HEK293 (cell line): Measurements from ENCODE around the gene SH3RF1.

Experiments
- CTCF ChIA-PET: fragments of 350-600 bp; formaldehyde crosslinking; extraction: SDS; loops from one replicate; lab custom pipeline; 2021; ENCODE audit warnings: antibody characterized with exemption; lab: Yijun Ruan, JAX
- POLR2A ChIA-PET: fragments of 300-600 bp; formaldehyde crosslinking; extraction: SDS; loops from one replicate; lab custom pipeline; 2020; ENCODE audit warnings: antibody characterized with exemption, inconsistent platforms; lab: Yijun Ruan, JAX
- H3K27ac ChIP-seq: fragments of 200-500 bp; sonication (Bioruptor generic); 2 replicates; pipeline ENCODE4 v1.5.1; 2014; ENCODE audit warnings: low read depth, low read length, control low read depth, inconsistent platforms; ENCODE audit errors: extremely low read depth
- H3K36me3 ChIP-seq, 2 experiments: fragments of 200-500 bp in 1 of 2; sonication (Bioruptor generic) in 1 of 2; 1 replicate in 1 of 2; 2 replicates in 1 of 2; pipeline ENCODE4 v1.5.1; 2014 to 2017; ENCODE audit warnings: inconsistent platforms in 2 of 2, low read length in 2 of 2; ENCODE audit not compliant: control insufficient read depth in 2 of 2, insufficient read depth in 1 of 2
- H3K4me1 ChIP-seq: fragments of 200-500 bp; sonication (Bioruptor generic); 2 replicates; pipeline ENCODE4 v1.5.1; 2014; ENCODE audit warnings: mild to moderate bottlenecking, low read length, inconsistent platforms; ENCODE audit not compliant: control insufficient read depth, insufficient read depth
- H3K4me3 ChIP-seq: 2 replicates; pipeline ENCODE4 v1.5.1; 2011; ENCODE audit warnings: low read depth, mild to moderate bottlenecking, control low read depth, low read length, moderate library complexity
- H3K9me3 ChIP-seq: fragments of 200-500 bp; sonication (Bioruptor generic); 2 replicates; pipeline ENCODE4 v1.5.1; 2014; ENCODE audit warnings: low read depth, low read length, inconsistent platforms; ENCODE audit not compliant: control insufficient read depth, insufficient read depth
- BCL11A ChIP-seq: fragments of 450-650 bp; formaldehyde crosslinking; IDR thresholded peaks from 2 replicates; pipeline ENCODE4 v1.5.1; 2016; ENCODE audit warnings: low read depth, missing biosample characterization, missing genetic modification characterization
- HOXC10 ChIP-seq: sonication (generic); formaldehyde crosslinking; IDR thresholded peaks from 2 replicates; pipeline ENCODE4 v1.8.1; 2023; ENCODE audit warnings: mild to moderate bottlenecking, missing genetic modification reagents
- IKZF3 ChIP-seq: fragments of 450-650 bp; IDR thresholded peaks from 2 replicates; pipeline ENCODE4 v1.5.0; 2018; ENCODE audit warnings: missing biosample characterization, mild to moderate bottlenecking, missing genetic modification characterization, moderate library complexity
- MZF1 ChIP-seq: fragments of 450-650 bp; formaldehyde crosslinking; IDR thresholded peaks from 2 replicates; pipeline ENCODE4 v1.5.1; 2017; ENCODE audit warnings: missing biosample characterization, missing genetic modification characterization, borderline replicate concordance
- SP2 ChIP-seq: fragments of 450-650 bp; formaldehyde crosslinking; IDR thresholded peaks from 2 replicates; pipeline ENCODE4 v1.5.1; 2016; ENCODE audit warnings: missing biosample characterization, missing genetic modification characterization
- TRIM28 ChIP-seq: IDR thresholded peaks from 2 replicates; pipeline ENCODE4 v1.6.1; 2011; ENCODE audit warnings: low read length, control low read depth, borderline replicate concordance
- ZIC2 ChIP-seq: fragments of 450-650 bp; formaldehyde crosslinking; IDR thresholded peaks from 2 replicates; pipeline ENCODE4 v1.5.1; 2016; ENCODE audit warnings: missing biosample characterization, missing genetic modification characterization
- ZNF132 ChIP-seq: fragments of 450-650 bp; formaldehyde crosslinking; IDR thresholded peaks from 2 replicates; pipeline ENCODE4 v1.5.1; 2017; ENCODE audit warnings: missing biosample characterization, missing genetic modification characterization, borderline replicate concordance
- ZNF133 ChIP-seq: fragments of 450-650 bp; formaldehyde crosslinking; IDR thresholded peaks from 2 replicates; pipeline ENCODE4 v1.5.1; 2016; ENCODE audit warnings: missing biosample characterization, missing genetic modification characterization
- ZNF140 ChIP-seq: fragments of 450-650 bp; formaldehyde crosslinking; IDR thresholded peaks from 2 replicates; pipeline ENCODE4 v1.5.1; 2016; ENCODE audit warnings: missing biosample characterization, missing genetic modification characterization
- ZNF16 ChIP-seq: fragments of 450-650 bp; formaldehyde crosslinking; IDR thresholded peaks from 2 replicates; pipeline ENCODE4 v1.5.1; 2016; ENCODE audit warnings: low read depth, missing biosample characterization, missing genetic modification characterization
- ZNF223 ChIP-seq: fragments of 450-650 bp; formaldehyde crosslinking; IDR thresholded peaks from 2 replicates; pipeline ENCODE4 v1.5.1; 2016; ENCODE audit warnings: missing biosample characterization, missing genetic modification characterization
- ZNF23 ChIP-seq: fragments of 450-650 bp; formaldehyde crosslinking; IDR thresholded peaks from 2 replicates; pipeline ENCODE4 v1.5.1; 2016; ENCODE audit warnings: missing biosample characterization, missing genetic modification characterization, borderline replicate concordance
- ZNF501 ChIP-seq: fragments of 450-650 bp; formaldehyde crosslinking; IDR thresholded peaks from 2 replicates; pipeline ENCODE4 v1.5.1; 2016; ENCODE audit warnings: missing biosample characterization, missing genetic modification characterization
- ZNF510 ChIP-seq: fragments of 450-650 bp; formaldehyde crosslinking; IDR thresholded peaks from 2 replicates; pipeline ENCODE4 v1.5.1; 2018; ENCODE audit warnings: mild to moderate bottlenecking, missing genetic modification characterization, missing biosample characterization; ENCODE audit not compliant: insufficient replicate concordance
- ZNF521 ChIP-seq: fragments of 450-650 bp; formaldehyde crosslinking; IDR thresholded peaks from 2 replicates; pipeline ENCODE4 v1.5.1; 2017; ENCODE audit warnings: missing biosample characterization, mild to moderate bottlenecking, missing genetic modification characterization
- ZNF530 ChIP-seq: fragments of 450-650 bp; formaldehyde crosslinking; IDR thresholded peaks from 2 replicates; pipeline ENCODE4 v1.5.1; 2016; ENCODE audit warnings: low read depth, missing biosample characterization, missing genetic modification characterization
- ZNF626 ChIP-seq: fragments of 450-650 bp; sonication (Bioruptor Pico); formaldehyde crosslinking; IDR thresholded peaks from 2 replicates; pipeline ENCODE4 v1.5.1; 2018; ENCODE audit warnings: missing biosample characterization, missing genetic modification characterization, inconsistent platforms
- ZNF658 ChIP-seq: fragments of 450-650 bp; formaldehyde crosslinking; IDR thresholded peaks from 2 replicates; pipeline ENCODE4; 2016; ENCODE audit warnings: missing biosample characterization, missing genetic modification characterization
- ZNF677 ChIP-seq: fragments of 450-650 bp; IDR thresholded peaks from 2 replicates; pipeline ENCODE4 v1.5.0; 2018; ENCODE audit warnings: missing biosample characterization, mild to moderate bottlenecking, missing genetic modification characterization, moderate library complexity
- ZXDB ChIP-seq: fragments of 450-650 bp; formaldehyde crosslinking; IDR thresholded peaks from 2 replicates; pipeline ENCODE4 v1.5.1; 2016; ENCODE audit warnings: missing biosample characterization, missing genetic modification characterization
- TF ChIP-seq, protein P1 (sequence below): fragments of 450-650 bp; formaldehyde crosslinking; IDR thresholded peaks from 2 replicates; pipeline ENCODE4 v1.5.1; 2016; ENCODE audit warnings: missing biosample characterization, missing genetic modification characterization
- TF ChIP-seq, protein P2 (sequence below): fragments of 450-650 bp; formaldehyde crosslinking; IDR thresholded peaks from 2 replicates; pipeline ENCODE4 v1.5.1; 2016; ENCODE audit warnings: missing biosample characterization, missing genetic modification characterization
- TF ChIP-seq, protein P3 (sequence below): fragments of 450-650 bp; formaldehyde crosslinking; IDR thresholded peaks from 2 replicates; pipeline ENCODE4 v1.5.1; 2016; ENCODE audit warnings: missing biosample characterization, missing genetic modification characterization
- TF ChIP-seq, protein P4 (sequence below): fragments of 450-650 bp; formaldehyde crosslinking; IDR thresholded peaks from 2 replicates; pipeline ENCODE4 v1.5.1; 2016; ENCODE audit warnings: missing biosample characterization, missing genetic modification characterization
- TF ChIP-seq, protein P5 (sequence below): fragments of 450-650 bp; formaldehyde crosslinking; IDR thresholded peaks from 2 replicates; pipeline ENCODE4 v1.5.1; 2016; ENCODE audit warnings: missing biosample characterization, missing genetic modification characterization
- TF ChIP-seq, protein P6 (sequence below): fragments of 450-650 bp; formaldehyde crosslinking; IDR thresholded peaks from 2 replicates; pipeline ENCODE4 v1.5.1; 2016; ENCODE audit warnings: missing biosample characterization, missing genetic modification characterization

The SH3RF1 gene

DNA sequence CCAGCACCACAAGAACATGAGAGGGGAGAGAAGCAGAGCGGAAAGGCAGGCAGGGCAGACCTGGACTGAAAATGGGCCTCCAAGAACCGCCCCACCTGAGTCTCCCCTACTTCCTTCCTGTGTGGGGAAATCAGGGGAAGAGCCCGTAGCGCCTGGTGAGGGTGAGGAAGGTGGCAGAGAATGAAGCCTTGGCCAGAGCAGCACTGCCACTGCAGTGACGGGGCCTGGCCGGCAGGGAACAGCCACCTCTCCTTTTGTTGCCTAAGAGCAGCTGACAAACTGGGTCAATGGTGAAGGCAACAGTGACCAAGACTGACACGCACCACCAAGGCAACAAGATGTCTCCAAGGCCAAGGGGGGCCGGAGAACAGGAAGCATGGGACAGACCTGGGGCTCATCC lies 202.3 kb downstream of the SH3RF1 start:
- no peak overlapping the region for H3K27ac ChIP-seq

DNA sequence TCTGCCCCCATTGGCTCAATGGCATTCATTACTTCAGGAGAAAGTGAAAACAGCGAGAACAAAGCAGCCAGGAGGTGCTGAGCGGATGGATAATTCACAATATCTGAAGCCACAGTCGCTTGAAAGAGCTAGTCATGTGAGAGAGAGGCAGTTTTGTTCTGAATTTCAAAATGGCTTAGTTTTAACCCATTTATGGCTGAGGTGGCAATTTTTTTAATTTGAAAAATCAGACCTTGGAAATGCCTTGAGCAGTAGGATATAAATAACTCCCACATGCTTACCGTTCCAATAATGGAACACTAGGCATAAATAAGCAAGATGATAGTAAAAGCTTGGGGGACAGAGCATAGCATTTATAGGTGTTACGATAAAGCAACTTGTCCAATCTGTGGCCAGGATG lies 203.8 kb downstream of the SH3RF1 start:
- ChIA-PET POLR2A (no interaction called here), CTCF (no interaction called here)
- no peak overlapping the region for H3K27ac ChIP-seq
- no peak overlapping the region for H3K4me3 ChIP-seq
- TF ChIP-seq ZXDB (no peak), ZNF658 (tag by site-specific recombination) (no peak), ZIC2 (tag by site-specific recombination) (no peak), HOXC10 (no peak), ZNF501 (no peak), SP2 (no peak), ZNF626 (tag by site-specific recombination) (no peak), ZNF677 (tag by site-specific recombination) (no peak), ZNF16 (tag by site-specific recombination) (no peak), MZF1 (no peak)
- TF ChIP-seq, protein P1, sequence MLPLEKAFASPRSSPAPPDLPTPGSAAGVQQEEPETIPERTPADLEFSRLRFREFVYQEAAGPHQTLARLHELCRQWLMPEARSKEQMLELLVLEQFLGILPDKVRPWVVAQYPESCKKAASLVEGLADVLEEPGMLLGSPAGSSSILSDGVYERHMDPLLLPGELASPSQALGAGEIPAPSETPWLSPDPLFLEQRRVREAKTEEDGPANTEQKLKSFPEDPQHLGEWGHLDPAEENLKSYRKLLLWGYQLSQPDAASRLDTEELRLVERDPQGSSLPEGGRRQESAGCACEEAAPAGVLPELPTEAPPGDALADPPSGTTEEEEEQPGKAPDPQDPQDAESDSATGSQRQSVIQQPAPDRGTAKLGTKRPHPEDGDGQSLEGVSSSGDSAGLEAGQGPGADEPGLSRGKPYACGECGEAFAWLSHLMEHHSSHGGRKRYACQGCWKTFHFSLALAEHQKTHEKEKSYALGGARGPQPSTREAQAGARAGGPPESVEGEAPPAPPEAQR = no peak
- H3K36me3 ChIP-seq = no peaks in the 10 kb centered on the region
- no peaks in the 10 kb centered on the region for H3K9me3 ChIP-seq
- H3K4me1 ChIP-seq = peaks cover 5% of the 10 kb centered on the region

More for the DNA sequence above, 202.3 kb downstream of the SH3RF1 start:
- Histone ChIP-seq H3K9me3 (no peaks in the 10 kb centered on the region), H3K36me3 (no peaks in the 10 kb centered on the region), H3K4me1 (peaks cover 5% of the 10 kb centered on the region), H3K4me3 (no peak overlapping the region)
- ChIA-PET CTCF (interaction anchor here (0.8 kb wide), 1 partner anchor 40 kb away, joined by 4 read pairs; no protein-coding TSS in a partner anchor), POLR2A (no interaction called here)
- TF ChIP-seq, protein P2, sequence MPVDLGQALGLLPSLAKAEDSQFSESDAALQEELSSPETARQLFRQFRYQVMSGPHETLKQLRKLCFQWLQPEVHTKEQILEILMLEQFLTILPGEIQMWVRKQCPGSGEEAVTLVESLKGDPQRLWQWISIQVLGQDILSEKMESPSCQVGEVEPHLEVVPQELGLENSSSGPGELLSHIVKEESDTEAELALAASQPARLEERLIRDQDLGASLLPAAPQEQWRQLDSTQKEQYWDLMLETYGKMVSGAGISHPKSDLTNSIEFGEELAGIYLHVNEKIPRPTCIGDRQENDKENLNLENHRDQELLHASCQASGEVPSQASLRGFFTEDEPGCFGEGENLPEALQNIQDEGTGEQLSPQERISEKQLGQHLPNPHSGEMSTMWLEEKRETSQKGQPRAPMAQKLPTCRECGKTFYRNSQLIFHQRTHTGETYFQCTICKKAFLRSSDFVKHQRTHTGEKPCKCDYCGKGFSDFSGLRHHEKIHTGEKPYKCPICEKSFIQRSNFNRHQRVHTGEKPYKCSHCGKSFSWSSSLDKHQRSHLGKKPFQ (tag by site-specific recombination) = no peak
- TF ChIP-seq, protein P3, sequence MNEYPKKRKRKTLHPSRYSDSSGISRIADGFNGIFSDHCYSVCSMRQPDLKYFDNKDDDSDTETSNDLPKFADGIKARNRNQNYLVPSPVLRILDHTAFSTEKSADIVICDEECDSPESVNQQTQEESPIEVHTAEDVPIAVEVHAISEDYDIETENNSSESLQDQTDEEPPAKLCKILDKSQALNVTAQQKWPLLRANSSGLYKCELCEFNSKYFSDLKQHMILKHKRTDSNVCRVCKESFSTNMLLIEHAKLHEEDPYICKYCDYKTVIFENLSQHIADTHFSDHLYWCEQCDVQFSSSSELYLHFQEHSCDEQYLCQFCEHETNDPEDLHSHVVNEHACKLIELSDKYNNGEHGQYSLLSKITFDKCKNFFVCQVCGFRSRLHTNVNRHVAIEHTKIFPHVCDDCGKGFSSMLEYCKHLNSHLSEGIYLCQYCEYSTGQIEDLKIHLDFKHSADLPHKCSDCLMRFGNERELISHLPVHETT (tag by site-specific recombination) = no peak
- no peak for TF ChIP-seq IKZF3 (tag by site-specific recombination)
- TF ChIP-seq BCL11A (tag by site-specific recombination) = no peak
- no peak for TF ChIP-seq ZNF510
- no peak for TF ChIP-seq ZNF140 (tag by site-specific recombination)

DNA sequence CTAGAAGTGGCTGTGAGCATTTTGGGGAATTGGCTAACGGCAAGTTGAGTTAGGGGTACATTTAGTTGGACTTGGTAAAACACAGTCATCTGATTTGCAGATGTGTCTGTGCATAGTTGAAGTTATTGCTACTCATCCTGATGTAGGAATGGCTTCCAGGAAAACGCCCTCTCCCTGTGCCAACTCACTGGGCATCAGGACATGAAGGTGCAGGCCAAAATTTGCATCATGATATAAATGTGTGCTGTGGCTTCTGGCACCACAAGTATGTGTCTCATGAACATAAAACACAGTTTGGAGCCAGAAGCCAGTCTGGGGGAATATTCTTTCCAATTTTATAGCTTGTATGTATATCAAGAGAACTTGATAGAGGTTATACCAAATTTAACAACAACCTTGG lies 206.5 kb downstream of the SH3RF1 start:
- Histone ChIP-seq H3K4me1 (no peaks in the 10 kb centered on the region; the same call in 1 of the 2 replicates), H3K4me3 (no peak overlapping the region), H3K9me3 (no peaks in the 10 kb centered on the region), H3K36me3 (no peaks in the 10 kb centered on the region), H3K27ac (no peak overlapping the region)
- POLR2A ChIA-PET = no interaction called here
- CTCF ChIA-PET = no interaction called here
- no peak for TF ChIP-seq ZNF223 (tag by site-specific recombination)
- TF ChIP-seq, protein P4, sequence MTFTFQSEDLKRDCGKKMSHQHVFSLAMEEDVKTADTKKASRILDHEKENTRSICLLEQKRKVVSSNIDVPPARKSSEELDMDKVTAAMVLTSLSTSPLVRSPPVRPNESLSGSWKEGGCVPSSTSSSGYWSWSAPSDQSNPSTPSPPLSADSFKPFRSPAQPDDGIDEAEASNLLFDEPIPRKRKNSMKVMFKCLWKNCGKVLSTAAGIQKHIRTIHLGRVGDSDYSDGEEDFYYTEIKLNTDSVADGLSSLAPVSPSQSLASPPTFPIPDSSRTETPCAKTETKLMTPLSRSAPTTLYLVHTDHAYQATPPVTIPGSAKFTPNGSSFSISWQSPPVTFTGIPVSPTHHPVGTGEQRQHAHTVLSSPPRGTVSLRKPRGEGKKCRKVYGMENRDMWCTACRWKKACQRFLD (tag by site-specific recombination) = no peak
- no peak for TF ChIP-seq ZNF133 (tag by site-specific recombination)
- no peak for TF ChIP-seq ZNF132 (tag by site-specific recombination)
- TF ChIP-seq, protein P5, sequence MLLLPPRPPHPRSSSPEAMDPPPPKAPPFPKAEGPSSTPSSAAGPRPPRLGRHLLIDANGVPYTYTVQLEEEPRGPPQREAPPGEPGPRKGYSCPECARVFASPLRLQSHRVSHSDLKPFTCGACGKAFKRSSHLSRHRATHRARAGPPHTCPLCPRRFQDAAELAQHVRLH (tag by site-specific recombination) = no peak
- TF ChIP-seq, protein P6, sequence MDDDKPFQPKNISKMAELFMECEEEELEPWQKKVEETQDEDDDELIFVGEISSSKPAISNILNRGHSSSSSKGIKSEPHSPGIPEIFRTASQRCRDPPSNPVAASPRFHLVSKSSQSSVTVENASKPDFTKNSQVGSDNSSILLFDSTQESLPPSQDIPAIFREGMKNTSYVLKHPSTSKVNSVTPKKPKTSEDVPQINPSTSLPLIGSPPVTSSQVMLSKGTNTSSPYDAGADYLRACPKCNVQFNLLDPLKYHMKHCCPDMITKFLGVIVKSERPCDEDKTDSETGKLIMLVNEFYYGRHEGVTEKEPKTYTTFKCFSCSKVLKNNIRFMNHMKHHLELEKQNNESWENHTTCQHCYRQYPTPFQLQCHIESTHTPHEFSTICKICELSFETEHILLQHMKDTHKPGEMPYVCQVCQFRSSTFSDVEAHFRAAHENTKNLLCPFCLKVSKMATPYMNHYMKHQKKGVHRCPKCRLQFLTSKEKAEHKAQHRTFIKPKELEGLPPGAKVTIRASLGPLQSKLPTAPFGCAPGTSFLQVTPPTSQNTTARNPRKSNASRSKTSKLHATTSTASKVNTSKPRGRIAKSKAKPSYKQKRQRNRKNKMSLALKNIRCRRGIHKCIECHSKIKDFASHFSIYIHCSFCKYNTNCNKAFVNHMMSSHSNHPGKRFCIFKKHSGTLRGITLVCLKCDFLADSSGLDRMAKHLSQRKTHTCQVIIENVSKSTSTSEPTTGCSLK (tag by site-specific recombination) = no peak
- no peak for TF ChIP-seq TRIM28
- no peak for TF ChIP-seq ZNF23
- no peak for TF ChIP-seq ZNF530 (tag by site-specific recombination)
- TF ChIP-seq ZNF521 (tag by site-specific recombination) = no peak
